GM18507 (cell line): ENCODE results near the gene PKD2L1.
"Not testable (repeated sequence)": the region's sequence is repeated elsewhere in the genome, so short reads cannot be mapped to it uniquely, and the experiment has no call there.

ENCODE experiments used
- DNase-seq: peaks from one replicate; pipeline ENCODE4 v3.0.0; 2011; ENCODE audit warnings: low read depth; ENCODE audit not compliant: insufficient read length; ENCODE audit errors: extremely low spot score
- FAIRE-seq: peaks from 2 replicates; lab custom pipeline; 2011; peaks lifted over from hg19 to GRCh38; lab: Jason Lieb, UNC

The PKD2L1 gene

DNA sequence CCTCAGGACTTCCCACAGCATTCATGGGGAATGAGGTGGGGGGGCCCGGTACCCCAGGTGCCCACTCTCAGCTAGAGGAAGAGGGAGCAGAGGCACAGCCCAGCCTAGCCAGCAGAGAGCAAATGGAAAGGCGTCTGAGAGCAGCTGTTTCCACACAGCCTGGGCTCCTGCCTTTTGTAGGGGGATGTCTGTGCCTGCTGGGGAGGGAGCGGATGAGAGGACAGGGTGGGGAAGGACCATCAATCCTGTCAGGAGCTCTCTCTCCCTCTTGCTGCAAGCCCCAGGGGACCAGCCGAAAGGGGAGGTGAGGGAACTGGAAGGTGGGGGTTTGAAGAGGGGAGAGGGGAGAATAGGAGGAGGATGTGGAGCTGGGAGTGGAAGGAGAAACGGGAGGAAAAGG lies at the start of gene PKD2L1:
Gene PKD2L1 (minus strand): TSS at position 150 of the 400 bp plus-strand sequence. CDS start 125 bp downstream, at position 25.
- DNase-seq (no peak), FAIRE-seq (no peak)

DNA sequence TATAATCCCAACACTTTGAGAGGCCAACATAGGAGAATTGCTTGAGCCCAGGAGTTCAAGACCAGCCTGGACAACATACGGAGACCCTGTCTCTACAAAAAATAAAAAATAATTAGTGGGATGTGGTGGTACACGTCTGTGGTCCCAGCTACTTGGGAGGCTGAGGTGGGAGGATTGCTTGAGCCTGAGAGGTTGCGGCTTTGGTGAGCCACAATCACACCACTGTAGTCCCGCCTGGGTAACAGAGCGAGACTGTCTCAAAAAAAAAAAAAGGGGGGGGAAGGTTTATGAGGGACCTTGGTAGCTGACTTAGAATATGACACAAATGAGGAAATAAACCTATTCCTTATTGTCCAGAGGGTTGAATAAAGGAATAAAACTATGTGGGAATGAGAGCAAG lies 47.8 kb upstream of the PKD2L1 start:
- peak; percentile 66 for FAIRE-seq

DNA sequence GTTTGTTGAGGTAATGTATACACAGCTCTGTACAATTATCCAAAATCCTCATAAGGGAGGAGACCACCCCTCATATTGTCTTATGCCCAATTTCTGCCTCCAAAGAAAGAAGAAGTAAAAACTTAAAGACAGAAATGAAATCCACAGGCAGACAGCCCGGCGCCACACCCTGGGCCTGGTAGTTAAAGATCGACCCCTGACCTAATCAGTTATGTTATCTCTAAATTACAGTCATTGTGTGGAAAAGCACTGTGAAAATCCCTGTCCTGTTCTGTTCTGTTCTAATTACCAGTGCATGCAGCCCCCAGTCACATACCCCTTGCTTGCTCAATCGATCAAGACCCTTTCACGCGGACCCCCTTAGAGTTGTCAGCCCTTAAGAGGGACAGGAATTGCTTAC lies 46.6 kb upstream of the PKD2L1 start:
- not testable (repeated sequence) for FAIRE-seq, DNase-seq

More for the DNA sequence above, 47.8 kb upstream of the PKD2L1 start:
- no peak for DNase-seq

DNA sequence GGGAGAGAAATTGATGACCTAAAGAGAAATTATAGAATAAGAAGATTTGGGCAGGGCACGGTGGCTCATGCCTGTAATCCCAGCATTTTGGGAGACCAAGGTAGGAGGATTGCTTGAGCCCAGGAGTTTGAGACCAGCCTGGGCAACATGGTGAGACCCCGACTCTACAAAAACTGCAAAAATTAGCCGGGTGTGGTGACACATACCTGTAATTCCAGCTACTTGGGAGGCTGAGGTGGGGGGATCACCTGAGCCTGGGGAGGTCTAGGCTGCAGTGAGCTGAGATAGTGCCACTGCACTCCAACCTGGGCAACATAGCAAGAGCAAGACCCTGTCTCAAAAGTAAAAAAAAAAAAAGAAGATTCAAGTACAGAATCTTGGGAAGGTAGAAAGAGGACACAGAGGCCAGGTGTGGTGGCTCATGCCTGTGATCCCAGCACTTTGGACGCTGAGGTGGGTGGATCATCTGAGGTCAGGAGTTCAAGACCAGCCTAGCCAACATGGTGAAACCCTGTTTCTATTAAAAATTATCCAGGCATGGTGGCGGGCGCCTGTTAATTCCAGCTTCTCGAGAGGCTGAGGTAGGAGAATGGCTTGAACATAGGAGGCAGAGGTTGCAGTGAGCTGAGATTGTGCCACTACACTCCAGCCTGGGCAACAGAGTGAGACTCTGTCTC lies 44.8 kb upstream of the PKD2L1 start:
- not testable (repeated sequence) for FAIRE-seq, DNase-seq

DNA sequence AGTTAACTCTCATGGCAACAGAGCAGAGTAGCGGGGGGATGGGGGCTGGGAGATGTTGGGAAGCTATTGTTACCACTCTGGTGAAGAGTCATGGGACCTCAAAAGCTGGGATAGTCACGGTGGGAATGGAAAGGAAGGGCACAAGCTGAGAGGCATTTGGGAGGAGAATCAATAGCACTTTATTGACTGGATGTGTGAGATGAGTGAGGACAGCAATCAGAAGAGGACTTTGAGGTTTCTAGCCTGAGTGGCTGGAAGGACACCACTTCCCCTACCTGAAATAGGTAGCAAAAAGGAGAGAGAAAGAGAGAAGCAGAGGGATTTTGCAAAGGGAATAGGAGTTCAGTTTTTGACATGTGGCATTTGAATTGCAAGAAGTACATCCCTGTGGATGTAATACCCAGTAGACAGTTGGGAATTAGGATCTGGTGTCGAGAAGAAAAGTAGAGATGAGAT lies 44.2 kb upstream of the PKD2L1 start:
- FAIRE-seq (no peak), DNase-seq (no peak)

DNA sequence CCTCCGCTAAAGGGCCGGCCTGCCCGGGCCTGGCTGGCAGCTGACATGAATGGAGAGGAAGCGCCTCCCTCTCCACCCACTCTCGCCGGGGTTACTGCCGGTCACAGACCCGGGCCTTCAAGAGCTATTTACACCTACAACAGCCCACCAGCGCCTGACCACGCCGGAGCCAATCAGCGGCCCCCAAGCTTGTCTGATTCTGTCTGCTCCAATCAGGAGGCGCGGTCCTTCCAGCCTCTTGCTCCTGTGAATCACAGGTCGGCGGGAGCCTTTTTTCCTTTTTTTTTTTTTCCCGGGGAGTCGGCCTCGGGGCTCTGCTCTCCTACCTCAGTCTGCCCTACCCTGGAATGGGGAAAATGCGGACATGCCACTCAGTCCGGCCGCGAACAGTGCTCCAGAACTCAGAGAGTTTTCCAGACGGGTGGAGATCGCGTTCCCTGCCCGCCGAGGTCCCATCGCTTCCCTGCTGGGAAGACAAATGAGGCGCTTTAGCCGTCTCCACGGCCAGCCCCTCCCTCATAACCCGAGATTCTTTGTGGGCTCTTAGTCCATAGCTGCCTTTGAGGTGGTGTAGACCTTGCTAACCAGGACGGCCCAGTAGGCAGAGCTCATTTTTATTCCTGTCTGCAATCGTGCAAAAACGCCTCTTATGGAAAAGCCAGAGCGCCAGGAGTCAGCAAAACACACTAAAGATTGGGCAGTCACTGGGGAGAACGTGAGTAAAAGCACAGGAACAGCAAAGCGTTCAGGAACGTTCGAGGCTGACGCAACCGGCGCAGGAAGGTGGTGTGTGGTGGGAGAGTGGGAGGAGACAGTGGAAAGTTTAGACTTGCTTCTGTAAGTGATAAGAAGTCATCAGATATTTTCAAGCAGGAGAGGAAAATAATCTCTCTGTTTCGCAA lies 43.5 kb upstream of the PKD2L1 start:
- DNase-seq: peak; percentile 86
- FAIRE-seq: peak; percentile 90

DNA sequence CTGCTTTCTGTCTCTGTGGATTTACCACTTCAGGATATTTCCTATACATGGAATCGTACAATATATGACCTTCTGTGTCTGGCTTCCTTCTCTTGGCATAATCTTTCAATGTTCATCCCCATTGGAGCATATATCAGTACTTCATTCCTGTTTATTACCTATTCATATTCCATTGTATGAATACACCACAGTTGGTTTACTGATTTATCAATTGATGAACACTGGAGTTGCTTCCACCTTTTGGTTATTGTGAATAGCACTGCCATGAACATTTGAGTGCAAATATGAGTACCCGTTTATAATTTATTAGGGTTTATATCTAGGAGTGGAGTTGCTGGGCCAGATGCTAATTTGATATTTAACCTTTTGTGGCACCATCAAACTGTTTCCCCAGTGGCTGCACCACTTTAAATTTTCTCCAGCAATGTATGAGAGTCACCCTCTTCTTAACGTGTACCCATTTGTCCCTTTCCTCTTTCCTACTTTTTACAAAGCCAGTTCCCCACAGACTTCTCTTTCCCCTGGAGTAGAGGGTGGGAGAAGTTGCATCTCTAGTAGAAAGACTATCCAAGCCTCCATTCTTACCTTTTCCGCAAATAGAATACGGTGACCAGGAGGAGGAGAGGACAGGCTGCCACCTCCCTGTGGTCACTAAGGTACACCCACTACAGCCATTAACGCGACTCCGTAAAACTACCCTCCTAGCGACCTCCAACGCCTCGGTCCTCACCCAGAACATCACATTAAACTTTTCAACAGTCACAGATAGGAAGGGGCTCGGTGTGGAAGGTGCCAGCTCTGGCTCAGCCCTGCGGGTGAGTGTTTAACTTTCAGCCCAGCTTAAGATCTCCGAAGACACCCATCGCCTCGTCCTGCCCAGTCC lies 42.6 kb upstream of the PKD2L1 start:
- DNase-seq: no peak
- no peak for FAIRE-seq

DNA sequence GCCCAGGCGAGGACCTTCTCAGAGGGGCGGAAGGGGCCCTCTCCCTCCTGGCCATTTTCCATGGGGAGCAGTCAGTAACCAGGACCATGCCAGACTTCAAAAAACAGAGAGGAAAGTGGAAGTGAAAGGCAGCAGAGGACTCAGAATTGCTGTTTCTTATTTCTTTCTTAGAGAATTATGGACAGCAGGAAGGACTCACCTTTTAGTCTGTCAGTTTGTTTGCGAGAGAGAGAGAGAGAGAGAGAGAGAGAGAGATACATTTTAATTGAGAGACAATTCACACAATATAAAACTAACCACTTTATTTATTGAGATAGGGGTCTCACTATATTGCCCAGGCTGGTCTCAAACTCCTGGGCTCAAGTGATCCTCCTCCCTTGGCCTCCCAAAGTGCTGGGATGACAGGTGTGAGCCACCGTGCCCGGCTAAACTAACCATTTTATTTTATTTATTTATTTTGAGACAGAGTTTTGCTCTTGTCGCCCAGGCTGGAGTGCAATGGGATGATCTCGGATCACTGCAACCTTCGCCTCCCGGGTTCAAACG lies 41.5 kb upstream of the PKD2L1 start:
- DNase-seq: no peak
- FAIRE-seq: no peak

DNA sequence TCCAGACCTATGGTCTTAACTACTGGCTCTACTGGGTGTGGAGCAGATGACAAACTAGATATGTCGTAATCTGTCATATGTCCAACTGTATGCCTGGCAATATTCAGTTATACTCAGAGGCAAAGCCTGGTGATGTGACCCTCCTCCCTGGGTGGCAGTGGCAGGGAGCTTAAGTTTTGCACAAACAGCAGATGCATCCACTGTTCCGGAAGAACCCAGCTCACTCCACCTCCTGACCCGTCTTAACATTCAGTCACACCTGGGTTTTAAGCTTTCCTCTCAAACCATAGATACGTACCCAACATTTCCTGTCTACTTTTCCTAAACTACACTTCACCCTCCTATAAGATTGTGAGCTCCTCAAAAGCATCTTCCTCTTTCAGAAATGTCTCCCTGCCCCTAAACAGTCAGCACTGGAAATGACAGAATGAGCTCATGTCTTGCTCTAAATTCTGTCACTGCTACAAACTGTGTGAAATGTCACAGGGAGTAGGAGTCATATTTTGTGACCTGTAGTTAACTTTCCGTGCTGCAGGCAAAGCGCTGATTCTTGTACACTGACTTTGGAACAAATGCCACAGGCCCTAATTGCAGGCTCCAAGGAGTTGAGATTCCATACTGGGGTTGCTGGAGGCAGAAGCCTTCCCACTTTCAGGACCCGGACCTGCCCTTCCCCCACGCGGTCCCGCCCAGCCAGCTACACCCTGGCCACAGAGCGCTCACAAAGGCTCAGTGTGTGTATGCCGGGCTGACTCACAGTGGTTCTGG lies 40.9 kb upstream of the PKD2L1 start:
- DNase-seq (no peak), FAIRE-seq (peak; percentile 36)

DNA sequence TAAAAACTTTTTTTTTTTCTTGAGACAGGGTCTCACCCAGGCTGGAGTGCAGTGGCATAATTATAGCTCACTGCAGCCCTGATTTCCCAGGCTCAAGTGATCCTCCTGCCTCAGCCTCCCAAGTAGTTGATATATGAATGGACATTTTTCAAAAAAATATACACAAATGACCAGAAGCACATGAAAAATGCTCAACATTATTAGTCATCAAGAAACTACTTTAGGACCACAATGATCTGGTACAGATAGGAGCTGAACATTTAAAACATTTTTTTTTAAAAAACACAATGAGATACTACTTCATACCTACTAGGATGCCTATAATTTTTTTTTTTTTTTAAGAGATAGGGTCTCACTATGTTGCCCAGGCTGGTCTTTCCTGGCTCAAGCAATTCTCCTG lies 38.7 kb upstream of the PKD2L1 start:
- FAIRE-seq (no peak), DNase-seq (no peak)

DNA sequence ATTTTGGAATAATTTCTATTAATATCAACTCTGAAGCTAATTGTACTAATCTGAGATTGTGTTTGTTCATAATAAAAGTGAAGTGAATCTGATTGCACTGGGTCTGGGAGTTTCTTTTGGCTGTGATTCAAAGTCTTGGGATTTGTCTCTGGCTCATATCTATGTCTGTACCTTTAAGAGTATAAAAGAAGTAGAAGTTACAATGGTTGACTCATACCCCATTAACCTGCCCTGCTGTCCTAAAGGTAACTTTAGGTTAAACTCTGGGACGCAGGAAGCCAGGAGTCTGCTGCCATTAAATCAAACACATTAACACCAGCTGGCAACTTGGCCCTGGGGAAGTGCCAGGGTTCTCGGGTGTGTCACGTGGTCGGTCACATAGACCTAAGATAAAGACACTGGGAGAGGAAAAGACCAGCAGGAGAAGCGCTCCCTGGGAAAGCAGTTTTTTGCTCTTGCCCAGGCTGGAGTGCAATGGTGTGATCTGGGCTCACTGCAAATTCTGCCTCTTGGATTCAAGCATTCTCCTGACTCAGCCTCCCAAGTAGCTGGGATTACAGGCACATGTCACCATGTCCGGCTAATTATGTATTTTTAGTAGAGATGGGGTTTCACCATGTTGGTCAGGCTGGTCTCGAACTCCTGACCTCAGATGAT lies 34.8 kb upstream of the PKD2L1 start:
- DNase-seq (no peak), FAIRE-seq (no peak)

DNA sequence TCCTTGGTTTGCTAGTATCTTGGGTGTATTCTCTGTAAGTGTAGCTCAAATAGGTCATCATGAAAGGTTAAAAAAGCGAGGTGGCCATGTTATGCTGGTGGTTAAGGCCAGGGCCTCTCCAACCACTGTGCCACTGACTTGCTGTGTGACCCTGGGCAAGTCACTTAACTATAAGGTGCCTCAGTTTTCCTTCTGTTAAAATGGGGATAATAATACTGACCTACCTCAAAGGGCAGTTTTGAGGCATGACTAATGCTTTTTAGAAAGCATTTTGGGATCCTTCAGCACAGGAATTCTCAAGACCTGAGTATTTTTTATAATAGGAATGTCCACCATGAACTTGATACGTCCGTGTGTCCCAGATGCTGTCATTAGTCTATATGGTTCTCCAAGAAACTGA lies 34.1 kb upstream of the PKD2L1 start:
- DNase-seq (no peak), FAIRE-seq (no peak)

DNA sequence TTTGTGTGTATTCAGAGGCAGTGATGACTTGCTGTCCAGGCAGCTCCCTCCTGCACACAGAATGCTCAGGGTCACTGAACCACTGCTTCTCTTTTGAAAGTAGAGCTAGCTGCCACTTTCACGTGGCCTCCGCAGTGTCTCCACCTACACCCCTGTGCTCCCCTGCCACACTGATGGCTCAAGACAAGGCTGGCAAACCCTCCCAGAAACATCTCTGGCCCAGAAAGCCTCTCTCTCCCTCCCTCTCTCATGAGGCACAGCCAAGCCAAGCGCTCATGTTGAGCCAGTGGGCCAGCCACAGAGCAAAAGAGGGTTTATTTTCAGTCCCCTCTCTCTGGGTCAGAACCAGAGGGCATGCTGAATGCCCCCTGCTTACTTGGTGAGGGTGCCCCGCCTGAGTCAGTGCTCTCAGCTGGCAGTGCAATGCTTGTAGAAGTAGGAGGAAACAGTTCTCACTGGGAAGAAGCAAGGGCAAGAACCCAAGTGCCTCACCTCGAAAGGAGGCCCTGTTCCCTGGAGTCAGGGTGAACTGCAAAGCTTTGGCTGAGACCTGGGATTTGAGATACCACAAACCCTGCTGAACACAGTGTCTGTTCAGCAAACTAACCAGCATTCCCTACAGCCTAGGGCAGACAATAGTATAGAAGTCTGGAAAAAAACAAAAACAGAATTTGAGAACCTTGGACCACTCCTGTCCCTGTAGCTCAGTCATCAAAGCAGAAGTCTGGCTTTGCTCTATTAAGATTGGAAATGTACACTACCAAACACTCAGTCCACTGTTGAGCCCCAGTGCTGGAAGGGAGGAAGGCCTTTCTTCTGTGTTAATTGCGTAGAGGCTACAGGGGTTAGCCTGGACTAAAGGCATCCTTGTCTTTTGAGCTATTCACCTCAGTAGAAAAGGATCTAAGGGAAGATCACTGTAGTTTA lies 32.8 kb upstream of the PKD2L1 start:
- no peak for FAIRE-seq
- no peak for DNase-seq

DNA sequence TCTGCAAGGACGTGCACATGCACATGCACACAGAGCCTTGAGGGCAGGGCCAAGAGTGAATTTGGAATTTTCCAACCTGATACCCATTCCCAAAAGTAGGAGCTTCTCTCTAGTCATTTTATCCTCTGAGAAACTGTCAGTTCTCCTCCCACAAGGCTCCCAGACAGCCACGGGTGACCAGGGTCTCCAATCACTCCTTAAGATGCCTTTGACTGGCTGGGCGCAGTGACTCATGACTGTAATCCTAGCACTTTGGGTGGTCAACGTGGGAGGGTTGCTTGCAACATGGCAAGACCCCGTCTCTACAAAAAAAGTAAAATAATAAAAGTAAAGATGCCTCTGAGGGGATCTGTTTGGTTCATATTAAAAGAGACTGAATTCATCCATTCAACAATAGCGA lies 30.2 kb upstream of the PKD2L1 start:
- FAIRE-seq: no peak
- no peak for DNase-seq

DNA sequence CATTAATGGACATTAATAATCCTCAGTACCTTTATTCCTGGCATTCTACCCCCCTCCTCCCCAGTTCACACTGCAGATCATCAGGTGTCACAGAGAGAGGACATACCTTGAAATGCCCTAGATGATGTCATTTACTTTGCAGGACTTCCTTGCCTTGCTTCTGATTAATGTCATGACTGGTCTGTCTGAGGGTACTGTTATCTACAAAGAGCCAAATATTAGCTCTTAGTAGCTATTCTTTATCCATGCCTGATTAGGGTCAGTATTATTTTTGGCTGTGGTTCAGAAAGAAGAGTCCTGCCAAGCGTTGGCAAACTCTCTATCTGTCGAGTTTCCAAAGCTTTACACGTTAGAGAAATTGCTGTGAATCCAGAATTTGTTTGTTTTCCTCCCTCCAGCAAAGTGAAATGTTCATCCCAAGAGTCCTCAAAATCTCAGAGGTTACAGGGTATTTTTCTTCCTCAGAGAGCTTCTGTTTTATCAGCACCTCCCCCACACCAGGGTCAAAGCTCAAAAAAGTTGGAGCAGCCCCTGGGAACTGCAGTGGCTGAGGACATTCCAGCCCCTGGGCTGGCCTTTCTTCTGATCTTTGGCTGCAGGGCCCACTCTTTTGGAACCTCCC lies 29.6 kb upstream of the PKD2L1 start:
- no peak for FAIRE-seq
- no peak for DNase-seq

DNA sequence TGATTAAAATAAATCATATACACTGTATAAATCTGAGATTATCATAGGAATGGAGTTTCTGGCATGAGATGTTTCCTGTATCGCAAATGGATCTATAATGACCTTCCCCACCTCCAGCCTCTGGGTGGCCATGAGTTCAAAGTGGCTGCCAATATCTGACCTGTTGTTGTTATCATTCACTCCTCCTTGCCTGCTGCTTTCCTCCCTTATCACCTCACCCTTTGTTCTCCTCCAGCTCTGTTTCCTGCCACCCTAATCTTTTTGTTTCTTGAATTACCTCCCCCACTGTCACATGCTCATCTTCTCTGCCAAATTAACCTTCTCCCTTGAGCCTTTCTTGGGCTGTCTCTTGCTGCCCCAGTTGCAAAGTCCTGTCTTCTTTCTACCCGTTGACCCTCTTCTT lies 29.0 kb upstream of the PKD2L1 start:
- no peak for DNase-seq
- FAIRE-seq: no peak
